BJ (cell line): ENCODE data around the gene SMAD9. TPM values are rescaled to one million over a fixed set of nuclear protein-coding genes. Genes with fewer than 3 reads are reported as not detected.

ENCODE experiments used
- CTCF ChIA-PET: fragments of 350-600 bp; formaldehyde crosslinking; extraction: SDS; loops from one replicate; lab custom pipeline; 2021; ENCODE audit warnings: antibody characterized with exemption, inconsistent platforms; lab: Yijun Ruan, JAX
- POLR2A ChIA-PET: fragments of 300-600 bp; sonication (Branson Sonifier 250); formaldehyde crosslinking; extraction: SDS; loops from one replicate; lab custom pipeline; 2021; ENCODE audit warnings: antibody characterized with exemption; lab: Charles Lee
- DNase-seq: peaks from one replicate; pipeline ENCODE4 v3.0.0-alpha.2; 2011; ENCODE audit warnings: low read depth
- H3K27me3 ChIP-seq: 2 replicates; pipeline ENCODE4 v1.6.0; 2011; ENCODE audit warnings: low read length; ENCODE audit not compliant: control insufficient read depth, insufficient read depth
- H3K36me3 ChIP-seq: 2 replicates; pipeline ENCODE4 v1.5.1; 2011; ENCODE audit warnings: low read length; ENCODE audit not compliant: control insufficient read depth, insufficient read depth
- H3K4me3 ChIP-seq: 2 replicates; pipeline ENCODE4 v1.5.1; 2011; ENCODE audit warnings: low read depth, mild to moderate bottlenecking, control low read depth, low read length
- CTCF ChIP-seq: IDR thresholded peaks from 2 replicates; pipeline ENCODE4 v1.5.1; 2011; ENCODE audit warnings: low read depth, mild to moderate bottlenecking, control low read depth, inconsistent platforms, low read length, moderate library complexity; ENCODE audit not compliant: insufficient read depth
- polyA plus RNA-seq: library from polyadenylated mRNA; depleted of rRNA; stranded (reverse); fragments of >200 nt; gene quantifications from 2 replicates; pipeline ENCODE4 v1.2.3, GENCODE V29; 2011

Gene SMAD9
- polyA plus RNA-seq, 1 experiment, result 3.0 TPM

GRCh38 chr13:36862002-36862685 lies 57.9 kb downstream of the SMAD9 start:
- Histone ChIP-seq H3K27me3 (no peaks in the 10 kb centered on the region), H3K4me3 (no peak overlapping the region), H3K36me3 (0 out of 2 replicates have a peak, but pooled peaks cover 1% of the 10 kb centered on the region)
- CTCF ChIA-PET, result interaction anchor here (7.9 kb wide), 1 partner anchor 119 kb away, joined by 105 read pairs; no protein-coding TSS in a partner anchor
- POLR2A ChIA-PET, result no interaction called here
- TF ChIP-seq CTCF, result no peak
- no peak for DNase-seq

GRCh38 chr13:36859259-36859658 lies 60.8 kb downstream of the SMAD9 start:
- no peak for DNase-seq
- Histone ChIP-seq H3K27me3 (no peaks in the 10 kb centered on the region), H3K4me3 (no peak overlapping the region), H3K36me3 (peaks cover 1% of the 10 kb centered on the region; the same call in 1 of the 2 replicates)
- CTCF ChIA-PET, result interaction anchor here (0.9 to 7.9 kb wide), 13 partner anchors 10 to 422 kb away, joined by 3 to 105 read pairs (median 8); no protein-coding TSS in a partner anchor
- TF ChIP-seq CTCF, result no peak
- POLR2A ChIA-PET, result no interaction called here

GRCh38 chr13:36858290-36858689 lies 61.7 kb downstream of the SMAD9 start:
- POLR2A ChIA-PET, result no interaction called here
- CTCF ChIA-PET, result interaction anchor here (0.6 to 7.9 kb wide), 27 partner anchors 9 to 879 kb away, joined by 3 to 105 read pairs (median 4); no protein-coding TSS in a partner anchor
- no peak overlapping the region for H3K4me3 ChIP-seq
- TF ChIP-seq CTCF, result peak; percentile 54
- DNase-seq, result peak; percentile 6
- peaks cover 3% of the 10 kb centered on the region for H3K36me3 ChIP-seq
- no peaks in the 10 kb centered on the region for H3K27me3 ChIP-seq

- no peak for TF ChIP-seq CTCF
- CTCF ChIA-PET, result interaction anchor here (0.6 to 7.9 kb wide), 8 partner anchors 8 to 251 kb away, joined by 3 to 105 read pairs (median 5); no protein-coding TSS in a partner anchor
- Histone ChIP-seq H3K4me3 (no peak overlapping the region), H3K27me3 (no peaks in the 10 kb centered on the region), H3K36me3 (peaks cover 3% of the 10 kb centered on the region)
- no peak for DNase-seq
- POLR2A ChIA-PET, result no interaction called here
These were observed 62.8 kb downstream of the SMAD9 start for GRCh38 chr13:36857253-36857652.

- ChIA-PET POLR2A (no interaction called here), CTCF (interaction anchor here (1.2 to 3.2 kb wide), 4 partner anchors 8 to 131 kb away, joined by 4 to 18 read pairs (median 12); no protein-coding TSS in a partner anchor)
- no peak overlapping the region for H3K4me3 ChIP-seq
- no peaks in the 10 kb centered on the region for H3K27me3 ChIP-seq
- TF ChIP-seq CTCF, result peak; percentile 31; the same call in 1 of the 2 replicates
- peaks cover 3% of the 10 kb centered on the region for H3K36me3 ChIP-seq
- DNase-seq, result no peak
These were observed 69.1 kb downstream of the SMAD9 start for GRCh38 chr13:36850790-36851438.
